ENCODE data around the gene SPRR2D.

DNA sequence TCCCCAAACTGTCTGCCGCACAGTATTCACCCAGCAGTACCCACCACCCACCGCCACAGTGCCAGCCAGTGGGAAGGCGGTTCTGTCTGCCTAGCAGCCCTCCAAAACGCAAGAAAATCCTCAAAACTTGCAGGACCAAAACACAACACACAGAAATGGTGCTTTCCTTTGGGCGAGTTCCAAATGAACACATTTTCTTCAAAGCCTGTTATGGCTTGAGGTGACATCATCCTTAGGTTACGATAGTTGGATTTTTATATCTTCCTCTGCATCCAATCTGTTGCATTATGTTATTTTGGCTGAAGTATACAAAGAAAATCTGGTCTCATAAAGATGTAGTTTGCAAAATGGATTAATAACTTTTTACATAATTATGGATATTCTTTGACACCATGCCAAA lies 47.7 kb downstream of the SPRR2D start:
- TF ChIP-seq CREB1 (IDR thresholded peaks at IDR 0.05) (no peak), JUN (IDR thresholded peaks at IDR 0.05; ENCODE audit: low read depth, low read length) (no peak), BACH1 (IDR thresholded peaks at IDR 0.05; ENCODE audit: low read length) (no peak), GABPA (IDR thresholded peaks at IDR 0.05; ENCODE audit: borderline replicate concordance, insufficient read depth, low read length) (no peak), BCL11A (IDR thresholded peaks at IDR 0.05; ENCODE audit: low read depth in 2 of 2, low read length in 2 of 2) (no peak), CBX8 (IDR thresholded peaks at IDR 0.05; ENCODE audit: borderline replicate concordance, low read depth, low read length) (no peak), POLR2AphosphoS5 (IDR thresholded peaks at IDR 0.05; ENCODE audit: low read depth, low read length) (no peak), POLR2A (IDR thresholded peaks at IDR 0.05; ENCODE audit: control extremely low read depth in 1 of 2, low read depth in 2 of 2, low read length in 2 of 2) (no peak)
- TF ChIP-seq, protein P1, sequence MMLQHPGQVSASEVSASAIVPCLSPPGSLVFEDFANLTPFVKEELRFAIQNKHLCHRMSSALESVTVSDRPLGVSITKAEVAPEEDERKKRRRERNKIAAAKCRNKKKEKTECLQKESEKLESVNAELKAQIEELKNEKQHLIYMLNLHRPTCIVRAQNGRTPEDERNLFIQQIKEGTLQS (IDR thresholded peaks at IDR 0.05; ENCODE audit: insufficient read depth, low read depth, low read length): no peak
